Measurements from ENCODE around the gene CCDC86. TPM values are rescaled to one million over a fixed set of nuclear protein-coding genes. Genes with fewer than 3 reads are reported as not detected.

The CCDC86 gene
- total and polyA plus RNA-seq, 9 of the 15 experiments (the other 6 are each of a cell fraction or from before 2014, with no cell fraction given): 4.6 to 102 (median 25.2) TPM

DNA sequence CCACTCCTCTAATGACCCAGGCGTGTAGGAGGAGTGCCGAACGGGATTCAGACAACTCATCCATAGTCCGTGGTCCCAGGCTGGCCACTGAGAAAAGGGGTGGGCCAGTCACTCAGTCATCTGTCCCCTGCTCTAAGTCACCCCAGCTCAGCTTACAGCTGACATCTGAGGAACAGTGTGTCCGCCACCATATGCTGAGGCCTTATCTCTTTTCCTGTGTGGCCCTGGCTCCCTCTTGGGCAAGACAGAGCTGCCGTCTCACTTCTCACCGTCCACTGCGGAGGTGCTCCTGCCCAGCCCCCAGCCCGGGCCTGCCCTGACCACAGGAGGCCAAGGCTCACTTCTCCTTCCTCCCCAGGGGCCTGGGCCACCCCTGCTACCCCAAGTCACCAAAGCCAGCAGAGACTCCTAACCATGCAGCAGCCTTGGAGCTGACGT lies 6.8 kb downstream of the CCDC86 start (continued):
- no peak for TF ChIP-seq ARID2 (IDR thresholded peaks at IDR 0.05)
- no peak for TF ChIP-seq RBM15 (IDR thresholded peaks at IDR 0.05; ENCODE audit: insufficient read depth, low read length)
- TF ChIP-seq FOXM1 (IDR thresholded peaks at IDR 0.05; ENCODE audit: low read depth): no peak
- TF ChIP-seq FOXM1 (CRISPR knock-in tag; IDR thresholded peaks at IDR 0.05; ENCODE audit: low read depth): no peak
- no peak for TF ChIP-seq SUPT5H (IDR thresholded peaks at IDR 0.05)
- TF ChIP-seq MED1 (CRISPR knock-in tag; IDR thresholded peaks at IDR 0.05; ENCODE audit: borderline replicate concordance): no peak
- no peak for TF ChIP-seq NFXL1 (CRISPR knock-in tag; IDR thresholded peaks at IDR 0.05)
- no peak for TF ChIP-seq ZBTB49 (CRISPR knock-in tag; IDR thresholded peaks at IDR 0.05; ENCODE audit: borderline replicate concordance)
- no peak for TF ChIP-seq MYBL2 (IDR thresholded peaks at IDR 0.05; ENCODE audit: low read depth)
- no peak for TF ChIP-seq MYBL2 (CRISPR knock-in tag; IDR thresholded peaks at IDR 0.05; ENCODE audit: borderline replicate concordance)
- TF ChIP-seq ZNF551 (CRISPR knock-in tag; IDR thresholded peaks at IDR 0.05): no peak
- TF ChIP-seq, protein P1, sequence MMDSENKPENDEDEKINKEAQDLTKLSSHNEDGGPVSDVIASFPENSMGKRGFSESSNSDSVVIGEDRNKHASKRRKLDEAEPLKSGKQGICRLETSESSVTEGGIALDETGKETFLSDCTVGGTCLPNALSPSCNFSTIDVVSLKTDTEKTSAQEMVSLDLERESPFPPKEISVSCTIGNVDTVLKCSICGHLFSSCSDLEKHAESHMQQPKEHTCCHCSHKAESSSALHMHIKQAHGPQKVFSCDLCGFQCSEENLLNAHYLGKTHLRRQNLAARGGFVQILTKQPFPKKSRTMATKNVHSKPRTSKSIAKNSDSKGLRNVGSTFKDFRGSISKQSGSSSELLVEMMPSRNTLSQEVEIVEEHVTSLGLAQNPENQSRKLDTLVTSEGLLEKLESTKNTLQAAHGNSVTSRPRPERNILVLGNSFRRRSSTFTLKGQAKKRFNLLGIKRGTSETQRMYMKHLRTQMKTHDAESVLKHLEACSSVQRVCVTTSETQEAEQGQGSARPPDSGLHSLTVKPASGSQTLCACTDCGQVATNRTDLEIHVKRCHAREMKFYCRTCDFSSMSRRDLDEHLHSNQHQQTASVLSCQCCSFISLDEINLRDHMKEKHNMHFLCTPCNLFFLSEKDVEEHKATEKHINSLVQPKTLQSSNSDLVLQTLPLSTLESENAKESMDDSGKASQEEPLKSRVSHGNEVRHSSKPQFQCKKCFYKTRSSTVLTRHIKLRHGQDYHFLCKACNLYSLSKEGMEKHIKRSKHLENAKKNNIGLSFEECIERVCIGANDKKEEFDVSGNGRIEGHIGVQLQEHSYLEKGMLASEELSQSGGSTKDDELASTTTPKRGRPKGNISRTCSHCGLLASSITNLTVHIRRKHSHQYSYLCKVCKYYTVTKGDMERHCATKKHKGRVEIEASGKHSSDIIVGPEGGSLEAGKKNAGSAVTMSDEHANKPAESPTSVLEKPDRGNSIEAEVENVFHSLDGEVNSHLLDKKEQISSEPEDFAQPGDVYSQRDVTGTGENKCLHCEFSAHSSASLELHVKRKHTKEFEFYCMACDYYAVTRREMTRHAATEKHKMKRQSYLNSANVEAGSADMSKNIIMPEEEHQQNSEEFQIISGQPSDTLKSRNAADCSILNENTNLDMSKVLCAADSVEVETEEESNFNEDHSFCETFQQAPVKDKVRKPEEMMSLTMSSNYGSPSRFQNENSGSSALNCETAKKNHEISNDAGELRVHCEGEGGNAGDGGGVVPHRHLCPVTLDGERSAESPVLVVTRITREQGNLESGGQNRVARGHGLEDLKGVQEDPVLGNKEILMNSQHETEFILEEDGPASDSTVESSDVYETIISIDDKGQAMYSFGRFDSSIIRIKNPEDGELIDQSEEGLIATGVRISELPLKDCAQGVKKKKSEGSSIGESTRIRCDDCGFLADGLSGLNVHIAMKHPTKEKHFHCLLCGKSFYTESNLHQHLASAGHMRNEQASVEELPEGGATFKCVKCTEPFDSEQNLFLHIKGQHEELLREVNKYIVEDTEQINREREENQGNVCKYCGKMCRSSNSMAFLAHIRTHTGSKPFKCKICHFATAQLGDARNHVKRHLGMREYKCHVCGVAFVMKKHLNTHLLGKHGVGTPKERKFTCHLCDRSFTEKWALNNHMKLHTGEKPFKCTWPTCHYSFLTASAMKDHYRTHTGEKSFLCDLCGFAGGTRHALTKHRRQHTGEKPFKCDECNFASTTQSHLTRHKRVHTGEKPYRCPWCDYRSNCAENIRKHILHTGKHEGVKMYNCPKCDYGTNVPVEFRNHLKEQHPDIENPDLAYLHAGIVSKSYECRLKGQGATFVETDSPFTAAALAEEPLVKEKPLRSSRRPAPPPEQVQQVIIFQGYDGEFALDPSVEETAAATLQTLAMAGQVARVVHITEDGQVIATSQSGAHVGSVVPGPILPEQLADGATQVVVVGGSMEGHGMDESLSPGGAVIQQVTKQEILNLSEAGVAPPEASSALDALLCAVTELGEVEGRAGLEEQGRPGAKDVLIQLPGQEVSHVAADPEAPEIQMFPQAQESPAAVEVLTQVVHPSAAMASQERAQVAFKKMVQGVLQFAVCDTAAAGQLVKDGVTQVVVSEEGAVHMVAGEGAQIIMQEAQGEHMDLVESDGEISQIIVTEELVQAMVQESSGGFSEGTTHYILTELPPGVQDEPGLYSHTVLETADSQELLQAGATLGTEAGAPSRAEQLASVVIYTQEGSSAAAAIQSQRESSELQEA (IDR thresholded peaks at IDR 0.05; ENCODE audit: low read depth): no peak
- TF ChIP-seq PREB (CRISPR knock-in tag; IDR thresholded peaks at IDR 0.05): no peak
- TF ChIP-seq CEBPG (CRISPR knock-in tag; IDR thresholded peaks at IDR 0.05): 0 out of 2 replicates have a peak, but pooled peaks have one; percentile 25
- peak; percentile 29 to 59; a peak in 2 of 4 replicates for TF ChIP-seq CEBPG (tag; conservative IDR thresholded peaks at IDR 0.05 in 1 of 2, IDR thresholded peaks at IDR 0.05 in 1 of 2)
- TF ChIP-seq, protein P2, sequence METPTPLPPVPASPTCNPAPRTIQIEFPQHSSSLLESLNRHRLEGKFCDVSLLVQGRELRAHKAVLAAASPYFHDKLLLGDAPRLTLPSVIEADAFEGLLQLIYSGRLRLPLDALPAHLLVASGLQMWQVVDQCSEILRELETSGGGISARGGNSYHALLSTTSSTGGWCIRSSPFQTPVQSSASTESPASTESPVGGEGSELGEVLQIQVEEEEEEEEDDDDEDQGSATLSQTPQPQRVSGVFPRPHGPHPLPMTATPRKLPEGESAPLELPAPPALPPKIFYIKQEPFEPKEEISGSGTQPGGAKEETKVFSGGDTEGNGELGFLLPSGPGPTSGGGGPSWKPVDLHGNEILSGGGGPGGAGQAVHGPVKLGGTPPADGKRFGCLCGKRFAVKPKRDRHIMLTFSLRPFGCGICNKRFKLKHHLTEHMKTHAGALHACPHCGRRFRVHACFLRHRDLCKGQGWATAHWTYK (CRISPR knock-in tag; IDR thresholded peaks at IDR 0.05): peak; percentile 90
